Regular cardiac myocyte (primary cell): Measurements from ENCODE around the gene TSGA10. TPM values are rescaled to one million over a fixed set of nuclear protein-coding genes. Genes with fewer than 3 reads are reported as not detected.

ENCODE experiments used
- total RNA-seq: library from RNA; depleted of rRNA; stranded (reverse); fragments of >200 nt; gene quantifications from 2 replicates; pipeline ENCODE4 v1.2.3, GENCODE V29; 2014

TSGA10 gene
- 0.96 and 5.1 TPM in 2 replicates for total RNA-seq

GRCh38 chr2:99154643-99155536, at the start of gene TSGA10, which contains the start of gene LIPT1:
Gene TSGA10, minus strand, starts transcription at chr2:99154942. Its CDS starts 45,503 bp downstream, at chr2:99109439.
Gene LIPT1, plus strand, starts transcription at chr2:99154967. Its CDS starts 6,991 bp downstream, at chr2:99161958.

GRCh38 chr2:99180755-99181623, 26.2 kb upstream of the TSGA10 start, which contains the start of the genes MITD1 and MRPL30:
Gene MITD1, minus strand, starts transcription at chr2:99181058. Its CDS starts 77 bp downstream, at chr2:99180981.
Gene MRPL30, plus strand, starts transcription at chr2:99181184. Its CDS starts 5,020 bp downstream, at chr2:99186204.

GRCh38 chr2:99141110-99142108, 13.3 kb downstream of the TSGA10 start, which contains the start of gene C2orf15:
Gene C2orf15, plus strand, starts transcription at chr2:99141707. Its CDS starts 8,852 bp downstream, at chr2:99150559.

Other genes with a start within 250 kb of the TSGA10 start
- under 0.01 TPM in 1 of 2 replicates, not detected in the other for gene CRACDL, start 218.7 kb downstream of the TSGA10 start, total RNA-seq
- gene C2orf15, start 13.2 kb downstream of the TSGA10 start, total RNA-seq: 0.19 and 0.28 TPM in 2 replicates
- gene LIPT1, start within 50 bp of the TSGA10 start, total RNA-seq: 5.4 and 7.9 TPM in 2 replicates
- gene MITD1, start 26.1 kb upstream of the TSGA10 start, total RNA-seq: 18.8 and 19.4 TPM in 2 replicates
- gene MRPL30, start 26.2 kb upstream of the TSGA10 start, total RNA-seq: 32.4 TPM in 2 replicates
- gene LYG2, start 100.7 kb upstream of the TSGA10 start, total RNA-seq: not detected in 2 replicates
- 0.19 and 0.85 TPM in 2 replicates for gene LYG1, start 146.3 kb upstream of the TSGA10 start, total RNA-seq
- gene TXNDC9, start 181.4 kb upstream of the TSGA10 start, total RNA-seq: 62.0 and 89.9 TPM in 2 replicates
- gene EIF5B, start 182.4 kb upstream of the TSGA10 start, total RNA-seq: 22.4 and 25.7 TPM in 2 replicates